ENCODE data around the gene FGD2. TPM values are rescaled to one million over a fixed set of nuclear protein-coding genes. Genes with fewer than 3 reads are reported as not detected.

The FGD2 gene
- total and polyA plus RNA-seq, 2 experiments from 2014 or later: 0.13 to 0.14 TPM

DNA sequence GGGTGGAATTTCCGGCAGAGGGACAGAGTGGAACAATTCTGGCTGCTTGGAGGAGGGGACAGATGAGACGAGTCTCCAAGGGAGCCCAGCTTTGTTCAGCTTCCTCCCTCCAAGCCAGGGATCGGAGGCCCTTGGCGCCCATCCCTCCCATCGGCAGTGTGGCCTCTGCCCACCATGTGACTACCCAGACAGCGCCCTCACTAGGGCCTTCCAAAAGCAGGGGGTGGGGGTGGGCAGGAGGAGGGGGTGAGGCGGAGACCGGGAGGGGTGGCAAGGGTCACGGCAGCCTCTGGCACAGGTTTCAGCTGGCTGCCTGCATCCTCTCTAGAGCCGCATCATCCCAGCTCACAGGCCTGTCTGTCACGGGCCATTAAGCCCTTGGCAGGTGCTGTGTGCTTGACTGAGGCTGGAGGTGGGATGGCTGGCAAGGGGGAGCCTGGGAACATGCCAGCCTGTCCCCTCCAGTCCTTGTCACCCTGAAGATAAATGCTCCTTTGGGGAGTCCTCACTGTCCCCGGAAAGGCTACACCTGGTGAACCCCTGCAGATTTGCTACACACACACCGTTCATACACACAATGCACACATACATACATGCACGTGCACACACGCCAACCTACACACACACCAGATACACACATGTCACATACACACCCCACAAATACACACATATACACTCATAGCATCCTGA lies 6.2 kb upstream of the FGD2 start (continued):
- TF ChIP-seq, protein P1, sequence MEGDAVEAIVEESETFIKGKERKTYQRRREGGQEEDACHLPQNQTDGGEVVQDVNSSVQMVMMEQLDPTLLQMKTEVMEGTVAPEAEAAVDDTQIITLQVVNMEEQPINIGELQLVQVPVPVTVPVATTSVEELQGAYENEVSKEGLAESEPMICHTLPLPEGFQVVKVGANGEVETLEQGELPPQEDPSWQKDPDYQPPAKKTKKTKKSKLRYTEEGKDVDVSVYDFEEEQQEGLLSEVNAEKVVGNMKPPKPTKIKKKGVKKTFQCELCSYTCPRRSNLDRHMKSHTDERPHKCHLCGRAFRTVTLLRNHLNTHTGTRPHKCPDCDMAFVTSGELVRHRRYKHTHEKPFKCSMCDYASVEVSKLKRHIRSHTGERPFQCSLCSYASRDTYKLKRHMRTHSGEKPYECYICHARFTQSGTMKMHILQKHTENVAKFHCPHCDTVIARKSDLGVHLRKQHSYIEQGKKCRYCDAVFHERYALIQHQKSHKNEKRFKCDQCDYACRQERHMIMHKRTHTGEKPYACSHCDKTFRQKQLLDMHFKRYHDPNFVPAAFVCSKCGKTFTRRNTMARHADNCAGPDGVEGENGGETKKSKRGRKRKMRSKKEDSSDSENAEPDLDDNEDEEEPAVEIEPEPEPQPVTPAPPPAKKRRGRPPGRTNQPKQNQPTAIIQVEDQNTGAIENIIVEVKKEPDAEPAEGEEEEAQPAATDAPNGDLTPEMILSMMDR (conservative IDR thresholded peaks at IDR 0.05; ENCODE audit: low read depth in 2 of 2): no peak; a peak in 1 of 4 replicates
- no peak for TF ChIP-seq EZH2 (IDR thresholded peaks at IDR 0.05; ENCODE audit: low read depth, unreplicated experiment)

DNA sequence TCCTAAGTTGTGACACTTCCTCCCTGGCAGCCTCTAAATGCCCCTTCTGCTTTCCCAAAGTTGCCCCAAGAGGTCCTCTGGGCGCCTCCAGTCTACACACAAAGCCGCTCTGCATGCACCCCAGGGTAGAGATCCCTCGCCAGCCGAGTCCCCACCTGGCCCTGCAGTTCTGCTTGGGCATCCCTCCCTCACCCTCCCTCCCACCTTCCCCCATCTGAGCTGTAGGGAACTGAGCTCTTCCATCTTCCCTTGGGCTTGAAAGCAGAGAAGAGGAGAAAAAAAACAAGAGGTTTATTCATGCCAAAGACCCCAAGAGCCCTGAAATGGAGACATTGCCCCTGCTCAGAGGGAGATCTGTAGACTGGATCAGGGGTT lies 5.7 kb upstream of the FGD2 start:
- TF ChIP-seq ZNF331 (CRISPR knock-in tag; IDR thresholded peaks at IDR 0.05; ENCODE audit: low read depth) (no peak), JUNB (IDR thresholded peaks at IDR 0.05; ENCODE audit: unreplicated experiment) (no peak), EZH2 (IDR thresholded peaks at IDR 0.05; ENCODE audit: low read depth, unreplicated experiment) (no peak), NANOG (IDR thresholded peaks at IDR 0.05; ENCODE audit: borderline replicate concordance) (no peak)
- TF ChIP-seq, protein P1 (conservative IDR thresholded peaks at IDR 0.05; ENCODE audit: low read depth in 2 of 2): no peak
- TF ChIP-seq, protein P2, sequence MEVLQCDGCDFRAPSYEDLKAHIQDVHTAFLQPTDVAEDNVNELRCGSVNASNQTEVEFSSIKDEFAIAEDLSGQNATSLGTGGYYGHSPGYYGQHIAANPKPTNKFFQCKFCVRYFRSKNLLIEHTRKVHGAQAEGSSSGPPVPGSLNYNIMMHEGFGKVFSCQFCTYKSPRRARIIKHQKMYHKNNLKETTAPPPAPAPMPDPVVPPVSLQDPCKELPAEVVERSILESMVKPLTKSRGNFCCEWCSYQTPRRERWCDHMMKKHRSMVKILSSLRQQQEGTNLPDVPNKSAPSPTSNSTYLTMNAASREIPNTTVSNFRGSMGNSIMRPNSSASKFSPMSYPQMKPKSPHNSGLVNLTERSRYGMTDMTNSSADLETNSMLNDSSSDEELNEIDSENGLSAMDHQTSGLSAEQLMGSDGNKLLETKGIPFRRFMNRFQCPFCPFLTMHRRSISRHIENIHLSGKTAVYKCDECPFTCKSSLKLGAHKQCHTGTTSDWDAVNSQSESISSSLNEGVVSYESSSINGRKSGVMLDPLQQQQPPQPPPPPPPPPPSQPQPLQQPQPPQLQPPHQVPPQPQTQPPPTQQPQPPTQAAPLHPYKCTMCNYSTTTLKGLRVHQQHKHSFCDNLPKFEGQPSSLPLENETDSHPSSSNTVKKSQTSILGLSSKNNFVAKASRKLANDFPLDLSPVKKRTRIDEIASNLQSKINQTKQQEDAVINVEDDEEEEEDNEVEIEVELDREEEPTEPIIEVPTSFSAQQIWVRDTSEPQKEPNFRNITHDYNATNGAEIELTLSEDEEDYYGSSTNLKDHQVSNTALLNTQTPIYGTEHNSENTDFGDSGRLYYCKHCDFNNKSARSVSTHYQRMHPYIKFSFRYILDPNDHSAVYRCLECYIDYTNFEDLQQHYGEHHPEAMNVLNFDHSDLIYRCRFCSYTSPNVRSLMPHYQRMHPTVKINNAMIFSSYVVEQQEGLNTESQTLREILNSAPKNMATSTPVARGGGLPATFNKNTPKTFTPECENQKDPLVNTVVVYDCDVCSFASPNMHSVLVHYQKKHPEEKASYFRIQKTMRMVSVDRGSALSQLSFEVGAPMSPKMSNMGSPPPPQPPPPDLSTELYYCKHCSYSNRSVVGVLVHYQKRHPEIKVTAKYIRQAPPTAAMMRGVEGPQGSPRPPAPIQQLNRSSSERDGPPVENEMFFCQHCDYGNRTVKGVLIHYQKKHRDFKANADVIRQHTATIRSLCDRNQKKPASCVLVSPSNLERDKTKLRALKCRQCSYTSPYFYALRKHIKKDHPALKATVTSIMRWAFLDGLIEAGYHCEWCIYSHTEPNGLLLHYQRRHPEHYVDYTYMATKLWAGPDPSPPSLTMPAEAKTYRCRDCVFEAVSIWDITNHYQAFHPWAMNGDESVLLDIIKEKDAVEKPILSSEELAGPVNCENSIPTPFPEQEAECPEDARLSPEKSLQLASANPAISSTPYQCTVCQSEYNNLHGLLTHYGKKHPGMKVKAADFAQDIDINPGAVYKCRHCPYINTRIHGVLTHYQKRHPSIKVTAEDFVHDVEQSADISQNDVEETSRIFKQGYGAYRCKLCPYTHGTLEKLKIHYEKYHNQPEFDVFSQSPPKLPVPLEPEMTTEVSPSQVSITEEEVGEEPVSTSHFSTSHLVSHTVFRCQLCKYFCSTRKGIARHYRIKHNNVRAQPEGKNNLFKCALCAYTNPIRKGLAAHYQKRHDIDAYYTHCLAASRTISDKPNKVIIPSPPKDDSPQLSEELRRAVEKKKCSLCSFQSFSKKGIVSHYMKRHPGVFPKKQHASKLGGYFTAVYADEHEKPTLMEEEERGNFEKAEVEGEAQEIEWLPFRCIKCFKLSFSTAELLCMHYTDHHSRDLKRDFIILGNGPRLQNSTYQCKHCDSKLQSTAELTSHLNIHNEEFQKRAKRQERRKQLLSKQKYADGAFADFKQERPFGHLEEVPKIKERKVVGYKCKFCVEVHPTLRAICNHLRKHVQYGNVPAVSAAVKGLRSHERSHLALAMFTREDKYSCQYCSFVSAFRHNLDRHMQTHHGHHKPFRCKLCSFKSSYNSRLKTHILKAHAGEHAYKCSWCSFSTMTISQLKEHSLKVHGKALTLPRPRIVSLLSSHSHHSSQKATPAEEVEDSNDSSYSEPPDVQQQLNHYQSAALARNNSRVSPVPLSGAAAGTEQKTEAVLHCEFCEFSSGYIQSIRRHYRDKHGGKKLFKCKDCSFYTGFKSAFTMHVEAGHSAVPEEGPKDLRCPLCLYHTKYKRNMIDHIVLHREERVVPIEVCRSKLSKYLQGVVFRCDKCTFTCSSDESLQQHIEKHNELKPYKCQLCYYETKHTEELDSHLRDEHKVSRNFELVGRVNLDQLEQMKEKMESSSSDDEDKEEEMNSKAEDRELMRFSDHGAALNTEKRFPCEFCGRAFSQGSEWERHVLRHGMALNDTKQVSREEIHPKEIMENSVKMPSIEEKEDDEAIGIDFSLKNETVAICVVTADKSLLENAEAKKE (CRISPR knock-in tag; IDR thresholded peaks at IDR 0.05): no peak
- Mint-ChIP-seq H3K27ac (no peak overlapping the region), H3K4me1 (peaks cover 25% of the 10 kb centered on the region), H3K27me3 (ENCODE audit: insufficient read depth, low read depth, poor library complexity) (peaks cover 23% of the 10 kb centered on the region), H3K4me3 (no peak overlapping the region), H3K36me3 (ENCODE audit: low read depth) (no peaks in the 10 kb centered on the region; the same call in 2 of the 3 replicates), H3K9me3 (no peaks in the 10 kb centered on the region)
- ATAC-seq (no peak), DNase-seq (ENCODE audit: low spot score) (no peak)
- no peak overlapping the region for H3K4me3 ChIP-seq
- no peak overlapping the region for H2AFZ ChIP-seq
- H4K20me1 ChIP-seq (replicated peaks; ENCODE audit: insufficient read depth): no peaks in the 10 kb centered on the region
- H3K4me2 ChIP-seq: no peak overlapping the region
- no peaks in the 10 kb centered on the region for H3K79me2 ChIP-seq (replicated peaks; ENCODE audit: insufficient read depth)
- no peaks in the 10 kb centered on the region for H3F3A ChIP-seq (replicated peaks; ENCODE audit: low read depth)
- no peak overlapping the region for H3K27ac ChIP-seq (ENCODE audit: low read depth)
- H3K4me1 ChIP-seq (ENCODE audit: insufficient read depth): no peaks in the 10 kb centered on the region
- no peaks in the 10 kb centered on the region for H3K9me2 ChIP-seq (ENCODE audit: insufficient read depth)
- H3K36me3 ChIP-seq (ENCODE audit: insufficient read depth): no peaks in the 10 kb centered on the region
- H3K27me3 ChIP-seq (ENCODE audit: insufficient read depth): no peaks in the 10 kb centered on the region
